HG02623 (cell line): ENCODE measurements around the gene SHISAL1.

ENCODE experiments used
- ATAC-seq: cut with Tn5 transposase; IDR thresholded peaks from one replicate; pipeline ENCODE4 v1.9.1; 2021; ENCODE audit warnings: moderate library complexity; ENCODE audit not compliant: unreplicated experiment

Gene SHISAL1

DNA sequence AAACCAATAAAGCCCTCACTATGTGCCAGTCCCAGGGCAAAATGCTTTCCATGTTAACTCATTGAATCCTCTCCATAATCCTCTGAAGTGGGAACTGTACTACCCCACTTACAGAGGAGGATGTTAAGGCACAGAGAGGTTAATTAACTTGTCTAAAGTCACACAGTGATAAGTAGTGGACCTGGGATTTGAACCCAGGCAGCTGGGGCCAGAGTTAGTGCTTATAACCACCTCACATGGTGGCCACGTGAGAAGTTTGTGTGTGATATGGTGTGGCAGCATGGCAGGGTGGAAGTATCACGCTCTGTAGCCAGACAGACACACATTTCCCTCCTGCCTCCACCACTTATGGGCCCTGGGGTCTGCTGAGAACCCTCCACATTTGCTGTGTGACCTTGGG, 115.5 kb downstream of the SHISAL1 start:
- ATAC-seq, result no peak

GRCh38 chr22:44196731-44197131, 116.0 kb downstream of the SHISAL1 start:
- ATAC-seq, result no peak

DNA sequence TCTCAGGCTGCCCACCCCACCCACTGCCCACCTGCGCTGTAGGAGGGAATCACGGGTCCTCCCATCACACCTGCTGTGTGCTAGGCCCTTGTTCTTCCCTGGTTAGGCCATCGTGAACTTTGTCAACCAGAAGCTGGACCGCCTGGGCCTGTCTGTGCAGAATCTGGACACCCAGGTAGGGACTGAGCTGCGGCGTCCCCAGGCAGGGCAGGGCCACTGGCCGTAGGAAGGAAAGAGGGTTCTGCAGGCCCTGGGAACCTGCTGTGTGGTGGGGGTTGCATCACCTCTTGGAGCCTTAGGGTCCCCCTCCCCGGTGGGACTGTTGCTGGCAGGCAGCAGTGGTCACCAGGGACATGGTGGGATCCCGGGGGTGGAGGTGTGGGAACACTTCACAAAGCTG, 116.5 kb downstream of the SHISAL1 start:
- no peak for ATAC-seq

- no peak for ATAC-seq
Observed at GRCh38 chr22:44195189-44195871, 117.4 kb downstream of the SHISAL1 start.

GRCh38 chr22:44194569-44194968, 118.2 kb downstream of the SHISAL1 start:
- ATAC-seq, result no peak
